C4-2B (cell line): ENCODE measurements around the gene SYNPR.

Experiments used
- H3K27ac ChIP-seq: fragments of 450-650 bp; 2 replicates; pipeline ENCODE4 v1.5.1; 2017
- CTCF ChIP-seq: fragments of 450-650 bp; conservative IDR thresholded peaks from 2 replicates; pipeline ENCODE4 v1.5.1; 2017; ENCODE audit warnings: mild to moderate bottlenecking
- ZFX ChIP-seq: fragments of 450-650 bp; IDR thresholded peaks from 2 replicates; pipeline ENCODE4 v1.6.1; 2017

Gene SYNPR

GRCh38 chr3:63655519-63655918 is 377.4 kb downstream of the SYNPR start:
- TF ChIP-seq CTCF (no peak), ZFX (no peak)
- H3K27ac ChIP-seq, result no peak overlapping the region

- no peak overlapping the region for H3K27ac ChIP-seq
- no peak for TF ChIP-seq CTCF
- no peak for TF ChIP-seq ZFX
Measured at GRCh38 chr3:63656786-63657185, 378.7 kb downstream of the SYNPR start.

- H3K27ac ChIP-seq, result no peak overlapping the region
- TF ChIP-seq ZFX (no peak), CTCF (peak; percentile 20; the same call in 1 of the 2 replicates)
Measured at GRCh38 chr3:63661242-63661641, 383.1 kb downstream of the SYNPR start.

- no peak overlapping the region for H3K27ac ChIP-seq
- TF ChIP-seq ZFX, result no peak
- TF ChIP-seq CTCF, result no peak
Measured at GRCh38 chr3:63662011-63662410, 383.9 kb downstream of the SYNPR start.

GRCh38 chr3:63662500-63662899 is 384.4 kb downstream of the SYNPR start:
- TF ChIP-seq CTCF (0 out of 2 replicates have a peak, but pooled peaks have one; percentile 4), ZFX (no peak)
- no peak overlapping the region for H3K27ac ChIP-seq
